ENCODE measurements around the gene FOXG1. TPM values are rescaled to one million over a fixed set of nuclear protein-coding genes. Genes with fewer than 3 reads are reported as not detected.

FOXG1 gene
- total RNA-seq, 2 experiments from 2014 or later: not detected

GRCh38 chr14:28783664-28784063 is 17.1 kb downstream of the FOXG1 start:
- Mint-ChIP-seq H3K4me3 (no peak overlapping the region), H3K27ac (no peak overlapping the region), H3K4me1 (ENCODE audit: low read depth) (peaks cover 4% of the 10 kb centered on the region), H3K27me3 (ENCODE audit: low read depth) (peaks cover 19% of the 10 kb centered on the region), H3K9me3 (ENCODE audit: insufficient read depth) (peaks cover 3% of the 10 kb centered on the region), H3K36me3 (ENCODE audit: low read depth) (peaks cover 2% of the 10 kb centered on the region)
- ChIA-PET CTCF (no interaction called here), POLR2A (no interaction called here)
- DNase-seq (no peak), ATAC-seq (no peak)

GRCh38 chr14:28784096-28785048 is 17.8 kb downstream of the FOXG1 start:
- Mint-ChIP-seq H3K4me1 (ENCODE audit: low read depth) (peaks cover 4% of the 10 kb centered on the region), H3K27me3 (ENCODE audit: low read depth) (peaks cover 19% of the 10 kb centered on the region), H3K4me3 (no peak overlapping the region), H3K36me3 (ENCODE audit: low read depth) (peaks cover 2% of the 10 kb centered on the region), H3K9me3 (ENCODE audit: insufficient read depth) (peaks cover 3% of the 10 kb centered on the region), H3K27ac (no peak overlapping the region)
- ChIA-PET POLR2A (no interaction called here), CTCF (no interaction called here)
- DNase-seq (no peak), ATAC-seq (no peak)

- H3K27ac Mint-ChIP-seq: no peak overlapping the region
- peaks cover 17% of the 10 kb centered on the region for H3K27me3 Mint-ChIP-seq (ENCODE audit: low read depth)
- H3K4me3 Mint-ChIP-seq: no peak overlapping the region
- H3K36me3 Mint-ChIP-seq (ENCODE audit: low read depth): peaks cover 2% of the 10 kb centered on the region
- H3K4me1 Mint-ChIP-seq (ENCODE audit: low read depth): peaks cover 4% of the 10 kb centered on the region
- ChIA-PET CTCF (no interaction called here), POLR2A (no interaction called here)
- DNase-seq (no peak), ATAC-seq (no peak)
- peaks cover 3% of the 10 kb centered on the region for H3K9me3 Mint-ChIP-seq (ENCODE audit: insufficient read depth)
Measured at GRCh38 chr14:28785096-28785952, 18.7 kb downstream of the FOXG1 start.

- Mint-ChIP-seq H3K36me3 (ENCODE audit: low read depth) (no peaks in the 10 kb centered on the region), H3K4me1 (ENCODE audit: low read depth) (no peaks in the 10 kb centered on the region), H3K4me3 (no peak overlapping the region), H3K27me3 (ENCODE audit: low read depth) (no peaks in the 10 kb centered on the region), H3K27ac (no peak overlapping the region), H3K9me3 (ENCODE audit: insufficient read depth) (peaks cover 9% of the 10 kb centered on the region)
- DNase-seq (no peak), ATAC-seq (no peak)
- CTCF ChIA-PET: no interaction called here
- POLR2A ChIA-PET: no interaction called here
Measured at GRCh38 chr14:28807518-28807917, 40.9 kb downstream of the FOXG1 start.

- Mint-ChIP-seq H3K9me3 (ENCODE audit: insufficient read depth) (peaks cover 6% of the 10 kb centered on the region), H3K27me3 (ENCODE audit: low read depth) (no peaks in the 10 kb centered on the region), H3K36me3 (ENCODE audit: low read depth) (no peaks in the 10 kb centered on the region), H3K4me3 (no peak overlapping the region), H3K27ac (no peak overlapping the region), H3K4me1 (ENCODE audit: low read depth) (no peaks in the 10 kb centered on the region)
- no peak for DNase-seq
- ATAC-seq: no peak
- CTCF ChIA-PET: no interaction called here
- POLR2A ChIA-PET: no interaction called here
Measured at GRCh38 chr14:28813810-28814209, 47.2 kb downstream of the FOXG1 start.
